Suppressor macrophage treated with lipopolysaccharide for 1 hour (primary cell): Measurements from ENCODE around the gene FAM98C.

Source experiments
- DNase-seq, 3 donors: peaks; one replicate each; pipeline ENCODE4 v3.0.0-alpha.2; 2020 to 2022

The FAM98C gene

GRCh38 chr19:38427035-38427677, 24.3 kb downstream of the FAM98C start:
- DNase-seq: peak; percentile 36 to 57 (median 42)

GRCh38 chr19:38429055-38429810, 26.3 kb downstream of the FAM98C start:
- DNase-seq: no peak

GRCh38 chr19:38429811-38430156, 26.9 kb downstream of the FAM98C start:
- no peak for DNase-seq

- DNase-seq: no peak
Measured at GRCh38 chr19:38430931-38431330, 28.0 kb downstream of the FAM98C start.

GRCh38 chr19:38433268-38433733, 30.4 kb downstream of the FAM98C start, which contains the start of gene RYR1:
TSS of gene RYR1 (plus strand) at chr19:38433691. CDS start at chr19:38433830, 139 bp downstream.
- peak; percentile 53 to 81 (median 64) for DNase-seq

- no peak for DNase-seq
Measured at GRCh38 chr19:38434549-38435051, 31.7 kb downstream of the FAM98C start.

GRCh38 chr19:38437295-38437694, 34.4 kb downstream of the FAM98C start:
- no peak for DNase-seq

- DNase-seq: no peak
Measured at GRCh38 chr19:38437917-38438316, 35.0 kb downstream of the FAM98C start.

- no peak for DNase-seq
Measured at GRCh38 chr19:38440592-38440991, 37.7 kb downstream of the FAM98C start.

GRCh38 chr19:38441657-38442348, 38.9 kb downstream of the FAM98C start:
- peak in 1 of 3 donors; percentile 28 for DNase-seq

GRCh38 chr19:38442736-38443135, 39.8 kb downstream of the FAM98C start:
- DNase-seq: no peak

- DNase-seq: no peak
Measured at GRCh38 chr19:38443458-38443999, 40.6 kb downstream of the FAM98C start.

- DNase-seq: no peak
Measured at GRCh38 chr19:38444026-38444425, 41.1 kb downstream of the FAM98C start.

GRCh38 chr19:38445362-38445761, 42.5 kb downstream of the FAM98C start:
- DNase-seq: no peak

- no peak for DNase-seq
Measured at GRCh38 chr19:38448225-38448624, 45.3 kb downstream of the FAM98C start.

GRCh38 chr19:38449518-38449917, 46.6 kb downstream of the FAM98C start:
- no peak for DNase-seq

GRCh38 chr19:38451036-38451435, 48.1 kb downstream of the FAM98C start:
- no peak for DNase-seq

GRCh38 chr19:38451629-38452028, 48.7 kb downstream of the FAM98C start:
- DNase-seq: no peak

- peak in 2 of 3 donors; percentile 8 to 28 for DNase-seq
Measured at GRCh38 chr19:38452430-38453366, 49.8 kb downstream of the FAM98C start.

- peak in 2 of 3 donors; percentile 24 to 27 for DNase-seq
Measured at GRCh38 chr19:38453596-38453995, 50.7 kb downstream of the FAM98C start.

GRCh38 chr19:38455031-38455430, 52.1 kb downstream of the FAM98C start:
- DNase-seq: peak in 2 of 3 donors; percentile 15 to 22

- DNase-seq: no peak
Measured at GRCh38 chr19:38457202-38457601, 54.3 kb downstream of the FAM98C start.
